ENCODE measurements around the gene C1orf226. TPM values are rescaled to one million over a fixed set of nuclear protein-coding genes. Genes with fewer than 3 reads are reported as not detected.

Gene C1orf226
- total RNA-seq, 4 donors from 2014 or later, result 0.13 to 4.0 (median 2.3) TPM

DNA sequence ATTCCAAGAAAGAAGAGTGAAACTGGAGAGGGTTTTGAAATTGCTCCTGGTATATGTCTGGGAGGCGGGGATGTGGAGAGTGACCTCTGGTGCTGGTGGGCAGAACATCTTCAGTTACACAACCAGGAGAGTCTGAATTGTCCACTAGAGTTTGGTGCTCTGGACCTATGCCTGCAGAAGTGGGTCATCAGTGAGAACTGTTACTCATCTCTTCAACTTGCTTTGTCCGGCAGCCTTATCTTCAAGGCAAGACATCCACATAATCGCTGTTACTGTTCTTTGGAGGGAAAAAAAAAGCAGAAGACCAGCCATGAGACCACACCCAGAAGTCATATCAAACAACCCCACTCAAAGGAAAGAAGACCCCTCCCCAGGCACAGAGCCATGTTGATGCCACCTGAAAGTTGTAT, 15.5 kb downstream of the C1orf226 start:
- TF ChIP-seq POLR2A (IDR thresholded peaks at IDR 0.05), result no peak
- TF ChIP-seq, protein P1, sequence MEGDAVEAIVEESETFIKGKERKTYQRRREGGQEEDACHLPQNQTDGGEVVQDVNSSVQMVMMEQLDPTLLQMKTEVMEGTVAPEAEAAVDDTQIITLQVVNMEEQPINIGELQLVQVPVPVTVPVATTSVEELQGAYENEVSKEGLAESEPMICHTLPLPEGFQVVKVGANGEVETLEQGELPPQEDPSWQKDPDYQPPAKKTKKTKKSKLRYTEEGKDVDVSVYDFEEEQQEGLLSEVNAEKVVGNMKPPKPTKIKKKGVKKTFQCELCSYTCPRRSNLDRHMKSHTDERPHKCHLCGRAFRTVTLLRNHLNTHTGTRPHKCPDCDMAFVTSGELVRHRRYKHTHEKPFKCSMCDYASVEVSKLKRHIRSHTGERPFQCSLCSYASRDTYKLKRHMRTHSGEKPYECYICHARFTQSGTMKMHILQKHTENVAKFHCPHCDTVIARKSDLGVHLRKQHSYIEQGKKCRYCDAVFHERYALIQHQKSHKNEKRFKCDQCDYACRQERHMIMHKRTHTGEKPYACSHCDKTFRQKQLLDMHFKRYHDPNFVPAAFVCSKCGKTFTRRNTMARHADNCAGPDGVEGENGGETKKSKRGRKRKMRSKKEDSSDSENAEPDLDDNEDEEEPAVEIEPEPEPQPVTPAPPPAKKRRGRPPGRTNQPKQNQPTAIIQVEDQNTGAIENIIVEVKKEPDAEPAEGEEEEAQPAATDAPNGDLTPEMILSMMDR (IDR thresholded peaks at IDR 0.05), result no peak
- Histone ChIP-seq H3K9me3 (no peaks in the 10 kb centered on the region), H3K36me3 (no peaks in the 10 kb centered on the region), H3K27ac (no peak overlapping the region), H3K4me3 (replicated peaks in 1 of 3) (no peak overlapping the region), H3K4me1 (no peaks in the 10 kb centered on the region), H3K27me3 (no peaks in the 10 kb centered on the region)
- WGBS, 2 donors, result 86 to 89% methylated on average over 3 of the region's 3 CpGs
- intact Hi-C loops (cut with DNase I), result no loop called here
- DNase-seq, result no peak

DNA sequence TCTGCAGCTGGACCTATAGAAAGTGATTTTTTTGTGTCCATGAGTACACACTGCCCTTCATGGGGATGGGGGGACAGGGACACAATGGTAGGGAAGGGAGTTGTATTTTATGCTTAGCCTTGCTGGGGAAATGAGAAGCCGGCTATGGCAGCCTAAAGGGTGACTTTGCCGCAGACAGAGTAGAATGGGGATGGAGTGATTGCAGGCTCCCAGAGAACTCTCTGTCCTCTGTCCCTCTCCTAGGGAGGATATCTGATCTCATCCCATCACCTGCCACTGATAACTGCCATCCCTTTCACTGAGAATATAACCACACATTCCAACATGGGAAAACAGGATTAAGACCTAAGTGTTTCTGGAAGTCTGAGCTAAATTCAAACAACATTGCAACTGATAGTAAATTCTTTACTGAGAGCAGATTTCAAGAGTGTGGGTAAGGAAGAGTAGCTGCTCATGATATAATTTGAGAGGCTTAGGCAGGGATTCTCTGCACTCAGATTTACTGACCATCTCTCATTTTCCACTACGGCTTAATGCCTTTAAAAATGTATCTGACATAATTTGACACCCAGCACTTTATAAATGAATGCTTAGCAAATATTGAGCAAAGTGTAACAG, 16.5 kb downstream of the C1orf226 start:
- no peak for TF ChIP-seq POLR2A (IDR thresholded peaks at IDR 0.05)
- TF ChIP-seq, protein P1 (IDR thresholded peaks at IDR 0.05), result no peak
- intact Hi-C loops (cut with DNase I), result no loop called here
- H3K27me3 ChIP-seq, result no peaks in the 10 kb centered on the region
- no peak overlapping the region for H3K27ac ChIP-seq
- no peak for DNase-seq
- H3K36me3 ChIP-seq, result no peaks in the 10 kb centered on the region
- WGBS, 2 donors, result 59 to 63% methylated on average over 3 of the region's 3 CpGs
- no peaks in the 10 kb centered on the region for H3K9me3 ChIP-seq
- H3K4me3 ChIP-seq (replicated peaks in 1 of 3), result no peak overlapping the region
- no peaks in the 10 kb centered on the region for H3K4me1 ChIP-seq

DNA sequence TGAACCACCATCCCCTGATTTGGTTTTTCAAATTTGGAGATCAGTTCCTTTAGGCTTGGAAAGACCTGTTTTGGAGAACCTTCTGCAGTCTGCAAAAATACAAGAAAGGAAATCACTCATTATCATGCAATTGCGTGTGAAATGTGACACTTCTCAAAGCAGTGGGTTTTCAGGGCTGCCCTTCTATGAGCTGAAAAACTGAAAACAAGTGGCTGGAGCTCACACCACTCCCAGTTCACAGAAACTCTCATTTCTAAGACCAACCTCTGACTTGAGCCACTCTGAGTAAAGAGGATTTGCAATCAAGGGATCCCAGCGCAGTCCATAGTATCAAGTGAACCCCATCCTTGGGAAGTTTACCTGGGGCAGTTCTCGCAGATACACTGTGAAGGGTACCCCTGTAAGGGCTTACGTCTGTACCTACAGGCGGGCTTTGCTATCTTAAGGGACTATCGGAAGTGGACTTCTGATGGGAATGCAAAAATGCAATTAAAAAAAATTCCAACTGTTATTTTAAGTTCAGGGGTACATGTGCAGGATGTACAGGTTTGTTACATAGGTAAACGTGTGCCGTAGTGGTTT, 17.6 kb downstream of the C1orf226 start:
- WGBS, 2 donors, result 82 to 86% methylated on average over 8 of the region's 8 CpGs
- H3K27me3 ChIP-seq, result no peaks in the 10 kb centered on the region
- H3K4me3 ChIP-seq (replicated peaks in 1 of 3), result no peak overlapping the region
- no peaks in the 10 kb centered on the region for H3K4me1 ChIP-seq
- TF ChIP-seq, protein P1 (IDR thresholded peaks at IDR 0.05), result no peak
- TF ChIP-seq POLR2A (IDR thresholded peaks at IDR 0.05), result no peak
- H3K27ac ChIP-seq, result no peak overlapping the region
- DNase-seq, result no peak
- intact Hi-C loops (cut with DNase I), result no loop called here
- H3K36me3 ChIP-seq, result no peaks in the 10 kb centered on the region
- no peaks in the 10 kb centered on the region for H3K9me3 ChIP-seq

DNA sequence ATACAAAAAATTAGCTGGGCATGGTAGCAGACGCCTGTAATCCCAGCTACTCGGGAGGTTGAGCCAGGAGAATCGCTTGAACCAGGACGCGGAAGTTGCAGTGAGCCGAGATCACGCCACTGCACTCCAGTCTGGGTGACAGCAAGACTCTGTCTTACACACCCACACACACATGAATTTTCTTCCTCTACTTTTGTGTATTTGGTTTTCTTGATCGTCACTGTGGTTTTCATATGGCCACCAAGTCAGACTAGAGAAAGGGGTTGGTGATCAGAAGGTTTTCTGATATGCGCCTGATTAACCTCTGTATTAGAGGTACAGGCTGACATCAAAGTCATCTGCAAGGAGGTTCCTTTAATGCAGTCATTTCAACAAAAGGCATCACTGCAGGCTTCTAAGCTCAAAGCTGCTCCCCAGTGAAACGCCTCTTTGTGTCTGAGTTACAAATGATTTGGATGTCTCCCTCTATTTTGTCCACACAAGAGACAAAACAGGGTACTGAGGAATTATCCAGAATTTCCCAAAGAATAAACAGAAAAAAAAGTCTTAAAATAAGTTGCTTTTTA, 19.3 kb downstream of the C1orf226 start:
- intact Hi-C loops (cut with DNase I), result no loop called here
- no peak overlapping the region for H3K4me3 ChIP-seq (replicated peaks in 1 of 3)
- no peak for DNase-seq
- 93% methylated on average over 10 of the region's 10 CpGs for WGBS, 2 donors
- H3K4me1 ChIP-seq, result no peaks in the 10 kb centered on the region
- H3K27me3 ChIP-seq, result no peaks in the 10 kb centered on the region
- no peaks in the 10 kb centered on the region for H3K36me3 ChIP-seq
- no peaks in the 10 kb centered on the region for H3K9me3 ChIP-seq
- TF ChIP-seq, protein P1 (IDR thresholded peaks at IDR 0.05), result no peak
- TF ChIP-seq POLR2A (IDR thresholded peaks at IDR 0.05), result no peak
- H3K27ac ChIP-seq, result no peak overlapping the region

DNA sequence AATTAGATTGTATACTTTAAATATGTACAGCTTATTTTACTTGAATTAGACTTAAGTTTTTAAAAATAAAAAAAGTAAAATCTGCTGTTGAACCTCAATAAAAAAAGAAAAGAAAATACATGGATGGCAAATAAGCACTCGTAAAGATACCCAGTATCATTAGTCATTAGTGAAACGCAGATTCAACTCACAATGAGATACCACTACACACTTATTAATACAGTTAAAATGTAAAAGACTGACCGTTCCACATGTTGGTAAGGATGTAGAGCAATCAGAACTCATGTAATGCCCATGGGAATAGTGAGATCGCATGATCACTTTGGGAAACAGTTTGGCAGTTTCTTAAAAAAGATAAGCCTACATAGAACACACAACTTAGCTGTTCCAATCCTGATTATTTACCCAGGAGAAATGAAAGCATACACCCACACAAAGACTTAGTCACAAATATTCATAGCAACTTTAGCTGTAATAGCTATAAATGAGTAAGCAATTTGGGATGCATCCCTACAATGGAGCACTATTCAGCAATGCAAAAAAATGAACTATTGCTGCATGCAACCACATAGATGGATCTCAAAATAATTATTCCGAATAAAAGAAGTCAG, 23.1 kb downstream of the C1orf226 start:
- Histone ChIP-seq H3K9me3 (no peaks in the 10 kb centered on the region), H3K4me3 (replicated peaks in 1 of 3) (no peak overlapping the region), H3K27ac (no peak overlapping the region), H3K36me3 (no peaks in the 10 kb centered on the region), H3K4me1 (no peaks in the 10 kb centered on the region), H3K27me3 (no peaks in the 10 kb centered on the region)
- intact Hi-C loops (cut with DNase I), result no loop called here
- no peak for DNase-seq
- TF ChIP-seq, protein P1 (IDR thresholded peaks at IDR 0.05), result no peak
- no peak for TF ChIP-seq POLR2A (IDR thresholded peaks at IDR 0.05)
- WGBS, 2 donors, result 64 to 74% methylated on average over 5 of the region's 5 CpGs

Data from thyroid gland (tissue), 4 donors.